HG03196 (cell line): ENCODE measurements around the gene POLA2.

Experiments used
- ATAC-seq: cut with Tn5 transposase; IDR thresholded peaks from one replicate; pipeline ENCODE4 v1.9.1; 2021; ENCODE audit not compliant: unreplicated experiment

Gene POLA2

GRCh38 chr11:65305501-65306268 is 43.9 kb downstream of the POLA2 start:
- ATAC-seq, result no peak

GRCh38 chr11:65307298-65308229 is 45.8 kb downstream of the POLA2 start:
- no peak for ATAC-seq

- no peak for ATAC-seq
Observed at GRCh38 chr11:65308281-65308891, 46.6 kb downstream of the POLA2 start.

GRCh38 chr11:65309006-65309405 is 47.2 kb downstream of the POLA2 start:
- ATAC-seq, result no peak

GRCh38 chr11:65310215-65310614 is 48.5 kb downstream of the POLA2 start:
- no peak for ATAC-seq

GRCh38 chr11:65310736-65311135 is 49.0 kb downstream of the POLA2 start:
- no peak for ATAC-seq

GRCh38 chr11:65311170-65311678 is 49.5 kb downstream of the POLA2 start:
- no peak for ATAC-seq

GRCh38 chr11:65314501-65315203 is 52.9 kb downstream of the POLA2 start, which contains the start of gene CDC42EP2:
Gene CDC42EP2, plus strand, starts transcription at chr11:65314866. Its CDS starts 6,033 bp downstream, at chr11:65320899.
- peak; percentile 72 for ATAC-seq

GRCh38 chr11:65315204-65315865 is 53.6 kb downstream of the POLA2 start:
- peak; percentile 54 for ATAC-seq

- no peak for ATAC-seq
Observed at GRCh38 chr11:65315866-65316226, 54.1 kb downstream of the POLA2 start.

- no peak for ATAC-seq
Observed at GRCh38 chr11:65316227-65317024, 54.7 kb downstream of the POLA2 start.

GRCh38 chr11:65317025-65317786 is 55.4 kb downstream of the POLA2 start:
- no peak for ATAC-seq

- ATAC-seq, result no peak
Observed at GRCh38 chr11:65320386-65321075, 58.8 kb downstream of the POLA2 start.

GRCh38 chr11:65321076-65321475 is 59.3 kb downstream of the POLA2 start:
- no peak for ATAC-seq

- no peak for ATAC-seq
Observed at GRCh38 chr11:65321828-65322485, 60.2 kb downstream of the POLA2 start.

GRCh38 chr11:65323813-65324212 is 62.1 kb downstream of the POLA2 start:
- ATAC-seq, result no peak

GRCh38 chr11:65325435-65325834 is 63.7 kb downstream of the POLA2 start:
- no peak for ATAC-seq
